Measurements from ENCODE around the gene GIPR.

The GIPR gene

DNA sequence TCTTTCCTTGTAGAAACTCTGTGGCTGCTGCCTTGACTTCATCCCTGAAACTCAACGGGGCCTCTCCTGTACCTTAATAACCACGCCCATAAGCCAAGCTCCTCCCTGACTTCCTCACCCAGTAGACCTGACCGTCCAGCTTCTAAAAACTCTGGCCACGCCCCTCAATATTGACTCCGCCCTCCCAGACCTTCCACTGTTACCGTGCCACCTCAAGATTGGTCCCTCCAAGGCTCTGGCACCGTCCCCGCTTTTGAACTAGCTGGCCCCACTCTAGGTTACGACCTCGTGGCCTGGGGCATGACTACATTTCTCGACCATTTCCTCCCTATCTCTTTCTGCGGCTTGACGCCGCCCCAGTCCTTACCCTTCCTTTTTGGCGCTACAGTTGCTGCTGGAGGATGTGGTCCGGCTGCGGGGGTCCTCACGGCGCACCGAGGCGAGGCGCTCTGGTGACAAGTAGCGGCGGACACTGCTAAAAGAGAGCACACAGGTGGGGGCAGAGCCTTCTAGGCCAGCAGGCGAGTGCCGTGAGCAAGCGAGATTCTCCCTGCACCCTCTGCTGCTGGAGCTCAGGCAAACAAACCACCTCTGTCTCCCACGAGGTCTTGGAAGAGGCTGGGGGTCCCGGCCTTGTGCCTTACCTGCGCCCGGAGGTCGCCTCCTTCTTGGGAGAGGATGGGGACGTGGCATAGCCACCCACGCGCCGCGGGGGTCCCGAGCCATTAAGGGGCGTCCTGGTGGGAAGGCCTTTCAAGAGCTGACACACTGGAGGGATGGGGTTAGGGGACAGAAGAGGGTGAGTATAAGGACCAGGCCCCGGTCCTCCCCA lies 26.5 kb upstream of the GIPR start:
- TF ChIP-seq, protein P1, sequence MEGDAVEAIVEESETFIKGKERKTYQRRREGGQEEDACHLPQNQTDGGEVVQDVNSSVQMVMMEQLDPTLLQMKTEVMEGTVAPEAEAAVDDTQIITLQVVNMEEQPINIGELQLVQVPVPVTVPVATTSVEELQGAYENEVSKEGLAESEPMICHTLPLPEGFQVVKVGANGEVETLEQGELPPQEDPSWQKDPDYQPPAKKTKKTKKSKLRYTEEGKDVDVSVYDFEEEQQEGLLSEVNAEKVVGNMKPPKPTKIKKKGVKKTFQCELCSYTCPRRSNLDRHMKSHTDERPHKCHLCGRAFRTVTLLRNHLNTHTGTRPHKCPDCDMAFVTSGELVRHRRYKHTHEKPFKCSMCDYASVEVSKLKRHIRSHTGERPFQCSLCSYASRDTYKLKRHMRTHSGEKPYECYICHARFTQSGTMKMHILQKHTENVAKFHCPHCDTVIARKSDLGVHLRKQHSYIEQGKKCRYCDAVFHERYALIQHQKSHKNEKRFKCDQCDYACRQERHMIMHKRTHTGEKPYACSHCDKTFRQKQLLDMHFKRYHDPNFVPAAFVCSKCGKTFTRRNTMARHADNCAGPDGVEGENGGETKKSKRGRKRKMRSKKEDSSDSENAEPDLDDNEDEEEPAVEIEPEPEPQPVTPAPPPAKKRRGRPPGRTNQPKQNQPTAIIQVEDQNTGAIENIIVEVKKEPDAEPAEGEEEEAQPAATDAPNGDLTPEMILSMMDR (conservative IDR thresholded peaks at IDR 0.05; ENCODE audit: low read depth, low read length) = no peak
- DNase-seq (ENCODE audit: low read depth) = no peak
- H3K4me3 ChIP-seq (ENCODE audit: low read length) = peak overlapping the region; percentile 35

GRCh38 chr19:45643024-45643926 lies 24.7 kb upstream of the GIPR start:
- DNase-seq (ENCODE audit: low read depth) = no peak
- peak overlapping the region; percentile 37 for H3K4me3 ChIP-seq (ENCODE audit: low read length)
- TF ChIP-seq, protein P1 (conservative IDR thresholded peaks at IDR 0.05; ENCODE audit: low read depth, low read length) = peak; percentile 99

DNA sequence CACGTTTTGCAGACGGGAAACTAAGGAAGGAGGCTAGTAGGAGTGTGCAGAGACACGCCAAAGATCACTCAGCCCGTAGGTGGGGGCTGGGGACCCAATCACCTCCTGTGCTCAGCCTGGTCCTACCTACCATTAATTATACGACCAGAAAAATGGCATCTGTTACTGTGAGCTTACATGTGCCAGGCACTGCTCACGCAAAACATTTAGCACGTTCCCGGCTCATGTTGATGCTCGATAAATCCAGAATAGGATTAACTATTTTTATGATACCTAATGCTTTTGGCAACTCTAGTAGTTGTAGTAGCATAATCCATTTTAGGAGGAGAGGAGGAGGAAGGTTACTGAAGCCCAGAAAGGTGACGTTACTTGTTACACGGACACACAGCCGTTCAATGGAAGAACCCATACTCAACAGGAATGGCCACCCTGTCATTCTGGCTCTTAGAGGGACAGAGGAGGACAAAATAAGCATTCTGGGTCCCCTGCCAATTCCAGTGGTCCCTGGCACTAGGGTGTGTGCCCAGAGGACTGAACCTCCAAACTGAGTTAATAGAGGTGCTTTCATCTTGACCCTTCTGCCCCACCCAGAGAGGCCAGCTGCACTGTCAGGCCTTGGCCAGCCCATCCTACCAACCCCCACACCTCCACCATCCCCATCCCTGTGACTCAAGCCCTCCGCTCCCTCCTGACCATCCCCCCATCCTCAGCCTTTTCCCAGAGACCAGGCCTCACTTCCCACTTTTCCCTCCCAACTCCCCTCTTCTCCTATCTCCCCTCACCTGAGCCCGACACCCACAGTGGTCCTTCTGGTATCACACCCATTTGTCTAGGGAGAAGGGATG lies 23.9 kb upstream of the GIPR start:
- peak overlapping the region; percentile 37 for H3K4me3 ChIP-seq (ENCODE audit: low read length)
- no peak for DNase-seq (ENCODE audit: low read depth)
- TF ChIP-seq, protein P1 (conservative IDR thresholded peaks at IDR 0.05; ENCODE audit: low read depth, low read length) = no peak

DNA sequence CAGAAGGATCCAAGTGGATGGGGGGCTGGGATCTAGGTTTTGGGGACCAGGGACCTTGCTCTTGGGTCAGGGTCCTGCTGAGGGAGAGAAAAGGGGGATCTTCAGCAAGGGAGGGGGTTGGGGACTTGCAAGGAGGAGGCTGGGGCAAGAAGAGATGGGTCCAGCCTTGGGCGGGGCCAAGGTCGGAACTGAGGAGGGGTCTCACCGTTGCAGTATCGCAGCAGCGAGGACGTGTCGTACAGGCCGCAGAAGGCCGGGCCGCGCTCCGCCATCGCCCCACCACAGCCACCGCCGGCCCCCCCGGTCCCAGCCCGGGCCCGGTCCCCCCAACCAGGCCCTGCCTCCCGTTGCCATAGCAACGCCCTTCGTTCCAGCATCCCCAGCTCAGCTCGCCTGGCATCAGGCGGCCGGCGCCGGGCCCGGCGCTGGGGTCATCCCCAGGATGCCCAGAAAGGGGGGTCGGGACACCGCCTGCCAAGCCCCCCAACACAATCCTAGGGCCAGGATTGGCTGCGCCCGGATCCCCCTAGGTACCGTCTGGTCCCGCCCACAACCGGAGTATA lies 22.9 kb upstream of the GIPR start:
- DNase-seq (ENCODE audit: low read depth) = no peak
- H3K4me3 ChIP-seq (ENCODE audit: low read length) = peak overlapping the region; percentile 61
- TF ChIP-seq, protein P1 (conservative IDR thresholded peaks at IDR 0.05; ENCODE audit: low read depth, low read length) = no peak

DNA sequence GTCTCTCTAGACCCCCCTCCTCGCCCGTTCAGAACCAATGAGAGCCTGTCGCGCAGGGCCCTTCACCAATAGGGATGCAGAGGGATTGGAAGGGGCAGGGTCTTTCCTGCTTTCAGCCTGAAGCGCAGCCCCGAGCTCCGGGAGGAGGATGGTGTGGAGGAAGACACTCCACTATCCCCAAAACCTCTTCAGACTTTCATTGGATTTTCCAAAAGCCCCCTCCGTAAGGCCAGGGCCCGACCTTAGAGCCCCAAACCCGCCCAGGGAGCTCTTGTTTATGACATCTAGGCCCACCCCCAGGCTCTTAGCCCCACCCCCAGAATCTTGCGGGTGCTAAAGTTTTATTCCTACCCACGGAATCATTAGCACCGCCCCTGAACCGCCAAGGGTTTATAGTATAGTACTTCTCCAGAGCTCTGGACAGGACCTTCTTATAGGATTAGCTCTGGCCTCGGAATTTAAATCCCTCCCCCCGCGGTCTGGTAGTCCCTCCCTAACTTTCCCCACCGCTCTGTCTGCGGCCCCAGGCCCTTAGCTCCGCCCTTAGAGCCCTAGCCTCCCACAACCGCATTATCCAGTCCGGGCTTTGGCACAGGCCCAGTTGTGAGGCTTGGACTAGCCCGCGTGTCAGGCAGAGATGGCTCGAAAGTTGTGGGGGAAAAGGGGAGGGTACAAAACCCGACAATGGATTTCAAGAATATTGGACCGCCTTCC lies 22.2 kb upstream of the GIPR start:
- peak overlapping the region; percentile 61 for H3K4me3 ChIP-seq (ENCODE audit: low read length)
- DNase-seq (ENCODE audit: low read depth) = peak; percentile 100
- TF ChIP-seq, protein P1 (conservative IDR thresholded peaks at IDR 0.05; ENCODE audit: low read depth, low read length) = no peak

DNA sequence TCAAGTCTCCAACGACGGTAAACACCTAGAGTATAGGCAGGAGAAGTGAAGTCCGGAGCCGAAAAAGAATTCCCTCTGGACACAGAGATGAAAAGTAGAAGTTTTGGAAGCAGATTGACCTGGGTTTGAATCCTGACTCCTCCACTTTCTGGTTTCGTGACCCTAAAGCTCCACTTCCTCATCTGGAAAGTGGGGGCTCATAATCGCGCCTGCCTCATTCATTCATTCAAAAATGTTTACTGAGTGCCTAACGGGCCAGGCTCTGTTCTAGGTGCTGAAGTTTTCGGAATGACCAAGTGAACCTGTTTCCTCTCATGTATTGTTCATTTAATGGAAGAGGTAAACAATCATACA lies 21.7 kb upstream of the GIPR start:
- TF ChIP-seq, protein P1 (conservative IDR thresholded peaks at IDR 0.05; ENCODE audit: low read depth, low read length) = no peak
- peak overlapping the region; percentile 61 for H3K4me3 ChIP-seq (ENCODE audit: low read length)
- no peak for DNase-seq (ENCODE audit: low read depth)
